GM21367 (cell line): ENCODE results near the gene UMOD.

Source experiments
- ATAC-seq: cut with Tn5 transposase; IDR thresholded peaks from one replicate; pipeline ENCODE4 v1.9.1; 2021; ENCODE audit not compliant: unreplicated experiment

Gene UMOD

GRCh38 chr16:20364051-20364450, 11.5 kb upstream of the UMOD start:
- no peak for ATAC-seq

- ATAC-seq: no peak
These were observed 10.7 kb upstream of the UMOD start for GRCh38 chr16:20363191-20363590.

DNA sequence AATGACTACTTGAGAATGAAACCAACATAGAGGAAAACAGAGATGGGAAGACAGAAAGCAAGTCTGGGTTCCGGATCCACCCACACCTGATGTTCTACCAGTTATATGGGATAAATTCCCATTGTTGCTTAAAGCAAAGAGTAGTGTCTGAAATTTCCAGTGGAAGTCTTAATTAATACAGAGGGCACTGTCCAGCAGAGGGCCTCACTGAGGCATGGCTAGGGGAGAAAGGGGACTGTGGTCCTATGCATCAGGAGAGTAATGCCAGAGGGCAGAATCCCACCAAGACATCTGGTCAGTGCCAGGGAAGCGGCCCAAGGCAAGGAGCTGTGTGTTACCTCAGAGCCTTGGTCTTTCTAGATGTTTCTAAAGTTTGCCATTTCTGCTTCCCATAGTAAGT, 7.5 kb upstream of the UMOD start:
- no peak for ATAC-seq

DNA sequence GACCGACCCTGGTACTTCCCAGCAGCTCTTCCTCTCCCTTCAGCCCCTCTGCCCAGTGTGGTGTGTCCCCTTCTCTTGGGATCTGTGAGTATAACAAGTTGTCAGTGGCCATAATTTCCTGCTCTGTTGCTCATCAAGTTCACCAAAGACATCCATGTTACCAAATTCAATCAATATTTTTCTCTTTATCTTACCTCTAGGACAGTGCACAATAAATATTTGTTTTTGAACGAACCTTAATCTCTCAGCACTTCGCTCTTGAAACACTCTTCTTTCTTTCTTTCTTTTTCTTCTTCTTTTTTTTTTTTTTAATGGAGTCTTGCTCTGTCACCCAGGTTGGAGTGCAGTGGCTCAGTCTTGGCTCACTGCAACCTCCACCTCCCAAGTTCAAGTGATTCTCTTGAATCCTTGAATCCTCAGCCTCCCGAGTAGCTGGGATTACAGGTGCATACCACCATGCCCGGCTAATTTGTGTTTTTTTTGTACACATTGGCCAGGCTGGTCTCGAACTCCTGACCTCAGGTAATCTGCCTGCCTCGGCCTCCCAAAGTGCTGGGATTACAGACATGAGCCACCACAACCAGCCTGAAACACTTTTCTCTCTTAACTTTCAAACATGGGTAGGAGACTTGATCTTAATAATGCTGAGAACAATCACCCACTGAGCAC, 2.7 kb upstream of the UMOD start:
- no peak for ATAC-seq

DNA sequence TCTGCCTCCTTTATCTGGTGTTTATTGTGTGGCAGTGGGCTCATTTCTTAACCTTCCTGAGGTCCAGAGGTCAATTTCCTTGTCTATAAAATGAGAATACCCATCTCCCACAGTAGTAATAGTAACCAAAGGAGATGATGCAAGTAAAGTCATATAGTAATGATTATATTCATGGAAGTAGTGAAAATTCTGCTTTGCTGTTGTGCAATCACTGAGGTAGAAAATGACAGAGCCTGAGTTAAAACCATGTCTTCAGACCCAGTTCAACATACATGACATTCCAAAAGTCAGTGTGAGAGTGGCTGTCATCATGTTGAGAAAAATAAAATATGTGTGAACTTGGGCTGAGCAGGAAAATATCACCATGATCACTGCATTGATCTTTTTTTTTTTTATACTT, 864 bp upstream of the UMOD start:
- no peak for ATAC-seq

DNA sequence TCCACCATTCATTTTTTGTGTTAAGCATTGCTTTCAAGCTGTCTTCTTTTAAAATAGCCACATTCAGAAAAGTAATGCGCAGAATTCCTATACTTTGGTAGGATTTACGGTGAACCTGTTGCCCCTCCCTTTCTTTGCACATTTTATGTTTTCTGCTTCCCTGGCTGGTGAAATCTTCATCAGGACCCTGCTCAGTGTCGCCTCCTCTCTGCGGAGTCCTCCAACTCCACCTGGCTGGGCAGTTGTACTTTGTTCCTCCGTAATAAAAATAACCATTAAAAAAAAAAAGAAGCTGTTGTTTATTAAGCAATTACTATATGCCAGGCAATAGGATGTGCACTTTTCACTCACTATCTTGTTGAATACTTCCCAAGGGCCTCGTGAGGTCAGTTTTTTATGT, 2.9 kb downstream of the UMOD start:
- ATAC-seq: no peak

DNA sequence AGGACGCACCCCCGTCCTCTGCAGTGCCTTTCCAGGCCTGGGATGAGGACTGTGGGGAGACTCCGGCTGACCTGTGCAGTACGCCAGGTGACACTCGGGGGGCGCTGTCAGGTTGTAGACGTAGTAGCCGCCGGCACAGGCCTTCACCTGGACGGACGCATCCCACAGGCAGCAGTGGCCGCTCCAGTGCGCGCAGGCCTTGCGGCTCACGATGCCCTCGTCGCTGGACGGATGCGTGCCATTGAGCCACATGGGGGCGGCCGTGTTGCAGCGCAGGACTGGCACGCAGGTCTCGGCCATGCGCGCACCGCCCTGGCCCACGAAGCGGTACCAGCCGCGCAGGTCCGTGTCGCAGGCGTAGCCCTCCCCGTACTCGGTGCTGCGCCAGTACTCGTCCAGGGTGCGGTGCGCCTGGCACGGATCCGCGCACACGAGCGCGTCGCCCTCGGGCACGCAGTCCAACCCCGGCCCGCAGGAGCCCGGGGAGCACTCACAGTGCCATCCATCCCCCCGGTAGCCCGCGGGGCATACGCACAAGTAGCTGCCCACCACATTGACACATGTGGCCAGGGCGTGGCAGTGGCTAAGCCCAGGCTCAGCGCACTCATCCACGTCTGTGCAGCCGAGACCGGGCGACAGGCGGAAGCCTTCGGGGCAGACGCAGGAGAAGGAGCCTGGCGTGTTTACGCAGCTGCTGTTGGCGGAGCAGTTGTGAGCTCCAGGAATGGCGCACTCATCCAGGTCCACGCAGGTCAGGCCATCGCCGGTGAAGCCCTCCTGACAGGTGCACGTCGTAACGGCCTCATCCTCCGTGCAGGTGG, 3.9 kb downstream of the UMOD start:
- ATAC-seq: no peak

GRCh38 chr16:20347666-20348364, 4.7 kb downstream of the UMOD start:
- no peak for ATAC-seq

DNA sequence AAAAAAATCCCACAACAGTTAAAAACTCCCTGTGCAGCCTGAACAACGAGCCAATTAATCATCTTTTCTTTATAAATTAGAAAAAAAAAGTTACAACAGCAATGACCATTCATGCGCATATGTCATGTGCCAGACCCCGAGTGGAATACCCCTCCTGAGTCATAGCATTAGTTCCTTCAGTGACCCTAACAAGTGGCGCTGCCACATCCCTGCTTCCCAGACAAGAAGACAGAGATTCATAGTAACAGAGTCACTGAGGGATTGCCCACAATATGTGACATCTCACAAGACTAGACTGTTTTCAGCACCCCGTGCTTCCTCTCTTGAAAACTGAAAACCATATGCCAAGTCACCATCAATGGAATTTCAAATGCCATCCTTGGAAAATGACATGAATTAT, 7.9 kb downstream of the UMOD start:
- no peak for ATAC-seq

GRCh38 chr16:20339744-20340143, 12.8 kb downstream of the UMOD start:
- ATAC-seq: no peak

DNA sequence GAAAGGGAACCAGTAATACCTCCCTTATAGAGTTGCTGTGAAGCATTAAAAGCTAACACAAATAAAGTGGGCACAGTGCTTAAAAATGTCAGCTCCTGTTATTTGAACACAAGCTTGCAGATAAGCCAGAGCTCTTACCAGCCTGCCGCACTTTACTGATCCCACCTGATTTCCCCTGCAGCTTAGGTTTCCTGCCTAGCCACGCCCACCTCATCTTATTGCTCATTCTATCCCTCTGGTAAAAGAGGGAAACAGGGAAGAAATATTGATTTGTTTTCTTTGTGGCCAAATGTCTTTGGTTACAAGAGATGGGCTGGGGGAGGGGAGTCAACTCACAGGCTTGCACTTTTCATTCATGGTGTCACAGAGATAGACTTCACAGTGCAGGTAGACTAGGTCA, 15.6 kb downstream of the UMOD start:
- ATAC-seq: no peak

DNA sequence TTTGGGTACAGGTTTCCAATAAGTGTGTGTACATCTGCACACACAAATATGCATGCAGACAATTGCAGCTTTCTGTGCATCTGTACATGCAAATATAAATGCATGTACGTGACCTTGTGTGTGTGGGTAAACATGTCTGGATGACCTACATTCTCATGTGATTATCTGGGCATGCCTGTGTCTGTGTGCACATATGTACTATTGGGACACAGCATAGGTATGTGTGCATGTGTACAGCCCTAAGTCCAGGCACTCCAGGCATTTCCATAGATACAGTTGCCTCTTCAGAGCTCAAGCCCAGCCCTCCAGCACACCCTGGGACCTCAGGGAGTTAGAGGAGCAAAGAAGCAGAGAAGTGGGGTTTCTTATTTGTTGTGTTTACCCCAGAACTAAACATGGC, 18.1 kb downstream of the UMOD start:
- no peak for ATAC-seq

GRCh38 chr16:20333120-20333519, 19.4 kb downstream of the UMOD start:
- ATAC-seq: no peak

DNA sequence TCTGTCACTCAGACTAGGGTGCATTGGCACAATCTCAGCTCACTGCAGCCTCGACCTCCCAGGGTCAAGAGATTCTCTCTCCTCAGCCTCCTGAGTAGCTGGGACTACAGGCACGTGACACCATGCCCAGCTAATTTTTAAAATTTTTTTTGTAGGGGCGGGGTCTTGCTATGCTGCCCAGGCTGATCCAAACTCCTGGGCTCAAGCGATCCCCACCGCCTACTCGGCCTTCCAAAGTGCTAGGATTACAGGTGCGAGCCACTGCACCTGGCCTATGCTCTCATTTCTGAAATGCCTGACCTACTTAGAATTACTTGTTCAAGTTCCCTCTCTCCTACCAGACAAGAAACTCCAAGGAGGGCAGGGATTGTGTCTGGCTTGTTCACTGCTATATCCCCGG, 20.1 kb downstream of the UMOD start:
- ATAC-seq: no peak

- ATAC-seq: no peak
These were observed 20.9 kb downstream of the UMOD start for GRCh38 chr16:20331635-20332034.

DNA sequence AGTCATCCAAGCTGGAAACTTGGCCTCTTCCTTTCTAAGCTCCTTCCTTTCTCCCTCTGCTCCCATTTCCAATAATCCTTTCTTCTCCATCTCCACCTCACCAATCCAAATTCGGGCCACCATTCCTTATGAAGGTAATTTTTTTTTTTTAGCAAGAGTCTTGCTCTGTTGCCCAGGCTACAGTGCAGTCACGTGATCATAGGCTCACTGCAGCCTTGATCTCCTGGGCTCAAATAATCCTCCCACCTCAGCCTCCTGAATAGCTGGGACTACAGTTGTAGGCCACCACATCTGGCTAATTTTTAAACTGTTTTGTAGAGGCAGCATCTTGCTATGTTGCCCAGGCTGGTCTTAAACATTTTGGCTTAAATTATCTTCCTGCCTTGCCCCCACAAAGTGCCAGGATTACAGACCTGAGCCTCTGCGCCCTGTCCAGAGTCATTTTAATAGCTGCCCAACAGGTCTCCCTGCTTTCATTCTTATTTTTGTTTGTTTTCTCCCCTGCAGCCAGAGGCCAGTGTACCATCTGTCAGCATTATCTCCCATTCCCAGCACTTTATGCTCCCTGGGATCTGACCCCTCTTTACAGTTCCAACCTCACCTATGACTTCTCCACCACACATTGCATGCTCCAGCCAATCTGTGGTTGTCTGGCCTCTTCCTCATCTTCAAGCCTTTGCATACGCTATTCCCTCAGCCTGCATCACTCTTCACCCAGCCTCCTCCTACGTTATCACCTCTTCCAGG, 22.9 kb downstream of the UMOD start:
- no peak for ATAC-seq

- ATAC-seq: no peak
These were observed 25.0 kb downstream of the UMOD start, which contains the start of gene GP2 for GRCh38 chr16:20327444-20328041. TSS of gene GP2 (minus strand) at chr16:20327513. CDS start at chr16:20326431, 1,082 bp downstream.

DNA sequence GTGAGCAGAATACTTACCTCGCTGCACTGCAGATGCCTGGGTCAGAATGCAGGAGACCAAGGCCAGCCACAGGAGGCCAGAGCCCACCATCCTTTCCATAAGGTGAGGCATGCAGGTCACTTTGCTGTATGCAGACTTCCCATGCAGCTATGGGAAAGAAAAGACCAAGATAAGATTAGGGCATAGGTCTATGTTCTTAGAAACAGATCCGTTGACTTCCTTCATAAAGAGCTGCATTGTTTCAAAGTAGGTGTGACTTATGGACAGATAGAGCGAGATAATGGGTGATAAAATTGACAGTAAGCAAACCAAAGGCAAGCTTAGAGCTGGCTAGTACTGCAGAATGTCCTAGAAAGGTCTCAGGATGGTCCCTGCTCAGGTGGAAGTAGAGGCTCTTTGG, 26.2 kb downstream of the UMOD start:
- no peak for ATAC-seq

GRCh38 chr16:20325005-20325404, 27.5 kb downstream of the UMOD start:
- ATAC-seq: no peak

- no peak for ATAC-seq
These were observed 28.9 kb downstream of the UMOD start for GRCh38 chr16:20323591-20324117.

DNA sequence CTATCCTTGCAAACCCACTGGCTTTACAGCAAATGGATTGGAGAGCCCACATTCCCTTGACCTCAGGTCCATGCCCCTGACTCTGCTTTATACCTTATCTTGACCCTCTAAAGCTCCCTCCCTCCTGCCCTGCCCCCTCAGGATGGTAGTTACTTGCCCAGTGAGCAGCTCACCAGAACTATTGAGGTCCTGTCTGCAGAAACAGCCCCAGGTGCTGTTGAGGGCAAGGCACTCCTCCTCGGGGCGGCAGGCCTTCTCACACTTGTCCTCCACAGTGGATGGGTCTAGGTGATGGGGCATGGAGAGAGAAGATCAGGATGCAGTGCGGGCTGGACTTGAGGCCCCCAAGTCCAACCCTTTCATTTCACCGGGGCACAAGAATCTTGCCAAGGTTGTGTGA, 29.8 kb downstream of the UMOD start:
- ATAC-seq: no peak
